AG09319 (cell line): ENCODE measurements around the gene VPS13C.

ENCODE experiments used
- DNase-seq: peaks from one replicate; pipeline ENCODE4 v3.0.0-alpha.2; 2010; ENCODE audit warnings: low read depth; ENCODE audit errors: extremely low read depth
- TF ChIP-seq, protein P1 (sequence below): IDR thresholded peaks from 2 replicates; pipeline ENCODE4 v1.5.1; 2011; ENCODE audit warnings: low read depth, mild to moderate bottlenecking, inconsistent platforms, low read length, moderate library complexity

Gene VPS13C

DNA sequence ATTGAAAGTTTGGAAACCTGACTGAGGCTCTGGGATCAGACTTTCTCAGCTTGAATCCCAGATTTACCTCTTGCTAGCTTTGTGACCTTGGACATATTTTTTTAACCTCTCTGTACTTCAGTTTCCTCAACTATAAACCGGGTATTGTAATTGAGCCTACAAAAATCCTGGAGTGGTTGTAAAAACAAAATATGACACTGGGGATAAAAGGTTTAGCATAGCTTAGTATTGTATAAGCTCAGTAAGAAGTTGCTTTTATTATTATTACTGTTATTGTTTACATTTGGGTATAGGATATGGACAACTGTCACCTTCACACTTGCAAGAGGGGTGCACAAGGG lies 28.1 kb upstream of the VPS13C start:
- DNase-seq, result no peak
- TF ChIP-seq, protein P1, sequence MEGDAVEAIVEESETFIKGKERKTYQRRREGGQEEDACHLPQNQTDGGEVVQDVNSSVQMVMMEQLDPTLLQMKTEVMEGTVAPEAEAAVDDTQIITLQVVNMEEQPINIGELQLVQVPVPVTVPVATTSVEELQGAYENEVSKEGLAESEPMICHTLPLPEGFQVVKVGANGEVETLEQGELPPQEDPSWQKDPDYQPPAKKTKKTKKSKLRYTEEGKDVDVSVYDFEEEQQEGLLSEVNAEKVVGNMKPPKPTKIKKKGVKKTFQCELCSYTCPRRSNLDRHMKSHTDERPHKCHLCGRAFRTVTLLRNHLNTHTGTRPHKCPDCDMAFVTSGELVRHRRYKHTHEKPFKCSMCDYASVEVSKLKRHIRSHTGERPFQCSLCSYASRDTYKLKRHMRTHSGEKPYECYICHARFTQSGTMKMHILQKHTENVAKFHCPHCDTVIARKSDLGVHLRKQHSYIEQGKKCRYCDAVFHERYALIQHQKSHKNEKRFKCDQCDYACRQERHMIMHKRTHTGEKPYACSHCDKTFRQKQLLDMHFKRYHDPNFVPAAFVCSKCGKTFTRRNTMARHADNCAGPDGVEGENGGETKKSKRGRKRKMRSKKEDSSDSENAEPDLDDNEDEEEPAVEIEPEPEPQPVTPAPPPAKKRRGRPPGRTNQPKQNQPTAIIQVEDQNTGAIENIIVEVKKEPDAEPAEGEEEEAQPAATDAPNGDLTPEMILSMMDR, result no peak

DNA sequence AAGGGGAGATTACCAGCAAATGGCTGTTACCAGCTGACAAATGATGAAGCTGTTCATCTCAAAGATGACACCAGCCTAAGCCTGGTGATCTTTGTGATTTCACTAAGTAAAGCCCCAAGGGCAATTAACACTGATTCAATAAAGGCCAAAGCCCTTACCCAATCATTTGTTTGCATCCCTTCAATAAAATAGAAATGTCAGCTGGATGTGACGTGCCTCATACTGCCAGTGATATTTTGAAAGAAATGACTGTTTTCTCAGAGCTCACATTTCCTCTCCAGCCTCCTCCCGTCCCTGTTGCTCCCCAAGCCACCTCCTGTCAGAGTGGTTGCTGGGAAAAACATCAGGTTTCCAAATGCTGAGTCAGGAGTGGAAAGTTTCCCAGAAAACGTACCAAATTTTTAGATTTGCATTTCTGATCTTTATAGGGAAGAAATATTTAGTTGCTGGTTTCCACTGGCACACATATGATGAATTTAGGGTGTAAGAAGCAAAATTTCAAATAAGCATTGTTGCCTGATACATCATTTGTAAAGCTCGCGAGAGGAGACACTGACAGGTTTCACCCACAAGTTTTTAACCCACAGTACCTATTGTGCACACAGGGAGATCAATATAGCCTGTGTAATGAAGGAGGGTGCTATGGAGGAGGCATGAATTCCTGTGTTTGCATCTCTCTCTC lies 27.6 kb upstream of the VPS13C start:
- TF ChIP-seq, protein P1, result no peak
- DNase-seq, result no peak

DNA sequence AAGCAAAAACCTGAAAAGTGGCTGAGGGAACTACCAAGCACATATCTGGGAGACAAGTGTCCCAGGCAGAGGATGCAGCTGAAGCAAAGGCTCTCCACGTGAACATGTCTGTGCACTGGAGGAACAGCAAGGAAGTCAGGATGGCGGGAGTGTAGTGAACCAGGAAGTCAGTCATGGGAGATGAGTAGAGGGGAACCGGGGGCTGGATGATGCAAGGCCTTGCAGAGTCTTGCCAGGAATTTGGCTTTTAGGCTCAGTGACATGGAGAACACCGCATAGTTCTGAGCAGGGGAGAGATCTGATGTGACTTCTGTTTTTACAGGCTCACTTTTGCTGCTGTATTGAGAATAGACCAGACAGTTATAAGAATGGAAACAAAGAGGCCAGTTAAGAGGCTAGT lies 25.5 kb upstream of the VPS13C start:
- DNase-seq, result no peak
- TF ChIP-seq, protein P1, result no peak

DNA sequence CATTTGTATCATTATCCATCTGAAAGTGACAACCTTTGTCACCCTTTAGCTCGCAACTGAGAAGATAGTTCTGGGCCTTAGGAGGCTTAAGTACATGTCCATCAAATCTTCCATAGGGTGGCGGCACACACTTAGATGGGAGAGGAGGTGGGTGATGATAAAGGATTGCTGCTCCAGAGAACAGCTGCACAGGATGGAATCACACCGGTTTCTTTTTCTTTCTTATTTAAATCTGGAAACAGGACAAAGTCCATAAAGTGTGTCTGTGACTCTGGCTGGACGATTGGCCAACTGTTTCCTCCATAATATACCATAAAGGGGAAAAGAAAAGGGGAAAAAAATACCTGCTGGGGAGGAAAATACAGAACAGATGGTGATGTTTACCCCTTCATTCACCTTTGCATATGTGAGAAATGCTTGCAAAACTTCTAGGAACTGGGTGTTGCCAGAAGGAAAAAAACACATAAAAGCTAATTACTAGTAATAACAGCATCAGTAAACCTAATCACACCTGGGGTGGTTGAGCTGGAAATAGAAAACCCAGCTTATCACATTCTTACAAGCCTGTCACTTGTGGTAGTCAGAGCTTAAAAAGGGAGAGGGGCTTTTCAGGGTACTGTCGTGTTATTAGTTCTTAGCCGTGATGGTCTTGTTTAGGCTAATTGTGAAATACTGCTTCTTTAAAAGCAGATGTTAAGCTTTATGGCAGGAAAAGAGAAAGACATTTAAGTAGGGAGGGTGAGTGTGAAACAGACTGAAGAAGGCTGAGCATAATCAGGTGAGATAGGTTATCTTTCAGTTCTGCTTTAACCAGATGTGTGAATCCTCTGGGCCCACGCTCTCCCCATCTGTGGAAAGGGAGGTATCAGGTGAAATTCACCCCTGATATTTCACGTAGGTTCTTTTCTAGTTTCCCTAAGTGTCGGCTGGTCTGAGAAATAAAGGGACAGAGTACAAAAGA lies 23.2 kb upstream of the VPS13C start:
- TF ChIP-seq, protein P1, result no peak
- DNase-seq, result no peak

DNA sequence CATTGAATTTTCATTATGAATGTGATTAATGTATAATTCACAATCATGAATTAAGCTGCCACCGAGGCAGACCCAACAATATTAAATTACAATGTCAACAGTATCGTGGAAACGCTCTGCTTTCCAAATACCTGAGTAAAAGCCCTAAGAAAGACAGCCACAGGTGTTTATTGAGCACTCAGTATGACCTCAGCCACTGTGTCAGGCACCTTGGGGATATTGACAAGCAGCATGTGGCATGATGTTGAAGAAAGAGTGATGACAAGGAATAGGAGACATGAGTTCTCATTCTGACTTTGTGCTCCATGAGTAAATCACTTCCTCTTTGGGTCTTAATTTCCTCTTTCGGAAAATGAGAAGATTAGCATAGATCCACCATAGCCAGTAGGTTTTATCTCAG lies 19.3 kb upstream of the VPS13C start:
- TF ChIP-seq, protein P1, result no peak
- DNase-seq, result no peak

DNA sequence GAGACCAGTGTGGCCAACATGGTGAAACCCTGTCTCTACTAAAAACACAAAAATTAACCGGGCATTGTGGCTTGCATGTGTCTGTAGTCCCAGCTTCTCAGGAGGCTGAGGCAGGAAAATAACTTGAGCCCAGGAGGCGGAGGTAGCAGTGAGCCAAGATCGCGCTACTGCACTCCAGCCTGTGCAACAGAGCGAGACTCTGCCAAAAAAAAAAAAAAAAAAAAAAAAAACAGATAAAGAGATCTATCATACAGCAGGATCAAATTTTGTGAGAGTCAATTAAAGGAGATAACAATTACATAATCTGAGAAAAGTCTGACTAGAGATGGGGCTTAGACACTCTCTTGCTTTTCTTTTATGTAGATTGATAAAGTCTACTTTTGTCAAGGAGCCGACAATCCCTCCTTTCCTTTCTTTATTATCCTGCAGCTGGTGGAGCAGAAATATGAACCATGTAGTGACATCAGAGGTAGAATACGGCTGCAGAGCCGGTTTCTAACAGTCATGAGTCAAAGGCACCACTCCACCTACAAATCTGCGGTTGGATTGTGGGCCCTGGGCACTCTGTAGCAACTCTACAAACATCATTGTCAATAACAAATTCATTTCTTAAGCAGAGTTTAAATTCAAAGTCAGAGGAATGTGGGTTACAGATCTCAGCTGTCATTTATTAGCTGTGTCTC lies 15.5 kb upstream of the VPS13C start:
- TF ChIP-seq, protein P1, result no peak
- no peak for DNase-seq
